ENCODE data around the gene SLC25A18. TPM values are rescaled to one million over a fixed set of nuclear protein-coding genes. Genes with fewer than 3 reads are reported as not detected.

Gene SLC25A18
- total RNA-seq, 3 donors from 2014 or later, result 0.31 to 2.0 TPM; not detected in 1

- no peaks in the 10 kb centered on the region for H3K9me3 ChIP-seq
- DNase-seq (no peak), ATAC-seq (no peak)
- no peaks in the 10 kb centered on the region for H3K4me1 ChIP-seq (ENCODE audit: low read depth)
- intact Hi-C loops (cut with DNase I, micrococcal nuclease), result no loop called here
- H3K36me3 ChIP-seq (ENCODE audit: low read depth), result no peaks in the 10 kb centered on the region
- H3K4me3 ChIP-seq, result no peak overlapping the region
- TF ChIP-seq, protein P1, sequence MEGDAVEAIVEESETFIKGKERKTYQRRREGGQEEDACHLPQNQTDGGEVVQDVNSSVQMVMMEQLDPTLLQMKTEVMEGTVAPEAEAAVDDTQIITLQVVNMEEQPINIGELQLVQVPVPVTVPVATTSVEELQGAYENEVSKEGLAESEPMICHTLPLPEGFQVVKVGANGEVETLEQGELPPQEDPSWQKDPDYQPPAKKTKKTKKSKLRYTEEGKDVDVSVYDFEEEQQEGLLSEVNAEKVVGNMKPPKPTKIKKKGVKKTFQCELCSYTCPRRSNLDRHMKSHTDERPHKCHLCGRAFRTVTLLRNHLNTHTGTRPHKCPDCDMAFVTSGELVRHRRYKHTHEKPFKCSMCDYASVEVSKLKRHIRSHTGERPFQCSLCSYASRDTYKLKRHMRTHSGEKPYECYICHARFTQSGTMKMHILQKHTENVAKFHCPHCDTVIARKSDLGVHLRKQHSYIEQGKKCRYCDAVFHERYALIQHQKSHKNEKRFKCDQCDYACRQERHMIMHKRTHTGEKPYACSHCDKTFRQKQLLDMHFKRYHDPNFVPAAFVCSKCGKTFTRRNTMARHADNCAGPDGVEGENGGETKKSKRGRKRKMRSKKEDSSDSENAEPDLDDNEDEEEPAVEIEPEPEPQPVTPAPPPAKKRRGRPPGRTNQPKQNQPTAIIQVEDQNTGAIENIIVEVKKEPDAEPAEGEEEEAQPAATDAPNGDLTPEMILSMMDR (IDR thresholded peaks at IDR 0.05), result no peak
Measured at GRCh38 chr22:17548010-17548755, 15.1 kb upstream of the SLC25A18 start.

DNA sequence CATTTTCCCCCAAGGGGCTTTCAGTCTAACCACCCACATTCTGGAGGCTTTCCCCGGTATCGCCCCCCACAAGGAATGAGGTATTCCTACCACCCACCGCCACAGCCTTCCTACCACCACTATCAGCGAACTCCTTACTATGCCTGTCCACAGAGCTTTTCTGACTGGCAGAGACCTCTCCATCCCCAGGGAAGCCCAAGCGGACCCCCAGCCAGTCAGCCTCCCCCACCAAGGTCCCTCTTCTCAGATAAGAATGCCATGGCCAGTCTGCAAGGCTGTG lies 14.6 kb upstream of the SLC25A18 start:
- intact Hi-C loops (cut with DNase I, micrococcal nuclease), result no loop called here
- no peaks in the 10 kb centered on the region for H3K9me3 ChIP-seq
- no peak overlapping the region for H3K4me3 ChIP-seq
- H3K36me3 ChIP-seq (ENCODE audit: low read depth), result no peaks in the 10 kb centered on the region
- TF ChIP-seq, protein P1 (IDR thresholded peaks at IDR 0.05), result no peak
- no peaks in the 10 kb centered on the region for H3K4me1 ChIP-seq (ENCODE audit: low read depth)
- DNase-seq (no peak), ATAC-seq (no peak)

DNA sequence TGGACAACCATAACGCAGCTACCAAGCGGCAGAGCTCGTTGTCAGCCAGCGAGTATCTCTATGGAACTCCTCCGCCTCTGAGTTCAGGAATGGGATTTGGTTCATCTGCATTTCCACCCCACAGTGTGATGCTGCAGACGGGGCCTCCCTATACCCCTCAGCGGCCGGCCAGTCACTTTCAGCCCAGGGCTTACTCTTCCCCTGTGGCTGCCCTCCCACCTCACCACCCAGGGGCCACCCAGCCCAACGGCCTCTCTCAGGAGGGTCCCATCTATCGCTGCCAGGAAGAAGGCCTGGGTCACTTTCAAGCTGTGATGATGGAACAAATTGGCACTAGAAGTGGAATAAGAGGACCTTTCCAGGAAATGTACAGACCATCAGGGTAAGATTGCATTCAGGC lies 14.1 kb upstream of the SLC25A18 start:
- Histone ChIP-seq H3K9me3 (no peaks in the 10 kb centered on the region), H3K4me1 (ENCODE audit: low read depth) (no peaks in the 10 kb centered on the region), H3K4me3 (no peak overlapping the region), H3K36me3 (ENCODE audit: low read depth) (no peaks in the 10 kb centered on the region)
- intact Hi-C loops (cut with DNase I, micrococcal nuclease), result no loop called here
- ATAC-seq (no peak), DNase-seq (no peak)
- TF ChIP-seq, protein P1 (IDR thresholded peaks at IDR 0.05), result no peak

DNA sequence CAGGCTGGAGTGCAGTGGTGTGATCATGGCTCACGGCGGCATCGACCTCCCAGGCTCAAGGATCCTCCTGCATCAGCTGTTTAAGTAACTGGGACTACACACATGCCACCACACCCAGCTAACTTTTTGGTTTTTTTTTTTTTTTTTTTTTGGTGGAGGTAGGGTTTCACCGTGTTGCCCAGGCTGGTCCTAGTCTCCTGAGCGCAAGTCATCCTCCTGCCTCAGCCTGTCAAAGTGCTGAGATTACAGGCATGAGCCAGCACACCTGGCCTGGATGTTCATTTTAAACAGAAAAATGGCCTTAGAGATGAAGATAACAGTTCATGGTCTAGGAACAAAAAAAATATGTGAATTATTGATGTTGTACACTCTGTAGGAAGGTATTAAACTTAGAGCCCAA lies 13.6 kb upstream of the SLC25A18 start:
- no peaks in the 10 kb centered on the region for H3K9me3 ChIP-seq
- DNase-seq, result no peak
- intact Hi-C loops (cut with DNase I, micrococcal nuclease), result no loop called here
- no peak overlapping the region for H3K4me3 ChIP-seq
- TF ChIP-seq, protein P1 (IDR thresholded peaks at IDR 0.05), result no peak
- no peaks in the 10 kb centered on the region for H3K4me1 ChIP-seq (ENCODE audit: low read depth)
- no peaks in the 10 kb centered on the region for H3K36me3 ChIP-seq (ENCODE audit: low read depth)
- no peak for ATAC-seq

DNA sequence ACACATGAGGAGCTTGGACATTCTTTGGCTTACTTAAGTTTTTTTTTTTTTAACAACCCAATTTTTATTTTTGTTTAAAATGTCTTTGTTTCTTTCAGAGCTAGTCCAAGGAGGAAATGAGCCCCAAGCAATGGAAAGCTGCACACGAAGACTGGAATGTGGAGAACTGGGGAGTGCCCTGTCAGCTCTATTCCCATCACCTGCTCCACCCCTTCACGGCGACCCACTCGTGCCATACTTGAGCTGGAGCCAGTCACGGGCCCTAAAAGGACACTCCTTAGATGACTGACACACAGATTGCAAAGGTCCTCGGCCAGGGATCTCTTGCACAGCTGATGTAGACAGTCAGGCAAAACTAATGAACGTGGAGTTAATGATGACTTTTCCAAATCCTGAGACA lies 10.6 kb upstream of the SLC25A18 start:
- TF ChIP-seq, protein P1 (IDR thresholded peaks at IDR 0.05), result no peak
- Histone ChIP-seq H3K9me3 (no peaks in the 10 kb centered on the region), H3K4me3 (no peak overlapping the region), H3K36me3 (ENCODE audit: low read depth) (no peaks in the 10 kb centered on the region), H3K4me1 (ENCODE audit: low read depth) (no peaks in the 10 kb centered on the region)
- ATAC-seq (no peak), DNase-seq (no peak)
- intact Hi-C loops (cut with DNase I, micrococcal nuclease), result no loop called here

DNA sequence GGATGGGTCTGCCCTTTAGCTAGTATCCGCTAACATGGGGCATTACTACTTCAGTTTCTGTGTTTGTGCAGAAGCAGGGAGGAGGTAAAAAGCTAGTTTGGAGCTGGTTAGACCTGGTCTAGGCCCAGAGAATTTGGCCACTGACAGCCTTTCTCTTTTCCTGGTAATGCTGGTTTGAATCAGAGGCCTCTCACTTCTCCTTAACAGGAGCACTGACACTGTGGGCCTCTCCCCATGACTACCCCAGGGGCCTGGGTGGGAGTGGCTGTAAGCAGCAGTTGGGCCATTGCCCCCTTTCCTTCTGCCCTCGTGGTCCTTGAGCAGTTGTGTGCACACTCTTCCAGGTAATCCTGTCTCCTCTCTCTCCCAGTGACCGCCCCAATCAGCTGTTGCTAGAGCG lies 8.5 kb upstream of the SLC25A18 start:
- H3K36me3 ChIP-seq (ENCODE audit: low read depth), result no peaks in the 10 kb centered on the region
- no peak for ATAC-seq

More for the DNA sequence above, 8.5 kb upstream of the SLC25A18 start:
- Histone ChIP-seq H3K4me3 (no peak overlapping the region), H3K4me1 (ENCODE audit: low read depth) (no peaks in the 10 kb centered on the region), H3K9me3 (no peaks in the 10 kb centered on the region)
- no peak for DNase-seq
- TF ChIP-seq, protein P1 (IDR thresholded peaks at IDR 0.05), result no peak
- intact Hi-C loops (cut with DNase I, micrococcal nuclease), result no loop called here
